Adrenal gland (tissue), 12 donors: ENCODE measurements around the gene MMEL1. TPM values are rescaled to one million over a fixed set of nuclear protein-coding genes. Genes with fewer than 3 reads are reported as not detected.
A peak's percentile ranks its signal among the peaks of the same experiment; 100 is the strongest.

Source experiments
- DNase-seq, 7 donors: peaks; one replicate each; pipeline ENCODE4 v3.0.0-alpha.2; 2019 to 2020
- H3K27ac ChIP-seq, 5 donors: fragments of 200-600 bp; sonication (generic) in 4 of 5; 1 replicate in 3 of 5; 2 replicates in 2 of 5; pipeline versions ENCODE4 v1.5.1 to v1.8.0; 2016 to 2020; ENCODE audit warnings: mild to moderate bottlenecking in 1 of 5
- H3K27me3 ChIP-seq: fragments of 200-600 bp; 2 replicates; pipeline ENCODE4 v1.8.0; 2021
- H3K36me3 ChIP-seq, 2 donors: fragments of 200-600 bp; replicated peaks in 1 of 2; 1 replicate in 1 of 2; 2 replicates in 1 of 2; pipeline versions ENCODE4 v1.5.1 to v1.8.0; 2018 to 2022
- H3K4me1 ChIP-seq, 2 donors: fragments of 200-600 bp; replicated peaks in 1 of 2; 1 replicate in 1 of 2; 2 replicates in 1 of 2; pipeline versions ENCODE4 v1.5.1 to v1.8.0; 2018 to 2021
- H3K4me3 ChIP-seq, 4 donors: fragments of 200-600 bp; sonication (generic) in 3 of 4; one replicate each; pipeline ENCODE4 v1.5.1; 2016 to 2018
- H3K9me3 ChIP-seq, 3 donors: fragments of 200-600 bp; sonication (generic) in 1 of 3; replicated peaks in 1 of 3; 1 replicate in 2 of 3; 2 replicates in 1 of 3; pipeline versions ENCODE4 v1.5.1 to v1.8.0; 2016 to 2021
- POLR2A ChIP-seq, 2 donors: fragments of 450-650 bp; IDR thresholded peaks; one replicate each; pipeline ENCODE4 v1.6.1; 2017; ENCODE audit warnings: antibody characterized with exemption in 2 of 2, mild to moderate bottlenecking in 2 of 2, moderate library complexity in 1 of 2
- WGBS, 4 donors: extraction: QIAGEN DNeasy Blood & Tissue Kit in 2 of 4; methylation state at CpG; one replicate each; pipeline versions ENCODE4 v1.1.5 to v1.1.7; 2013 to 2017; 5-methylcytosine and 5-hydroxymethylcytosine counted together
- intact Hi-C, 2 donors: fragments of 100-400 bp; cut with DNase I; formaldehyde crosslinking; loops; one replicate each; pipeline versions ENCODE4 v1.14.1 to v1.15.0; 2022 to 2023
- polyA plus RNA-seq, 3 donors: library from polyadenylated mRNA; stranded (reverse); fragments of 200-250 nt in 2 of 3; fragments of 350-450 nt in 1 of 3; fragmentation: Illumina TruSeq in 1 of 3; extraction: RNeasy Lipid Tissue Mini Kit (QIAGEN cat#74804) in 1 of 3; gene quantifications; one replicate each; pipeline ENCODE4 v1.2.3, GENCODE V29; 2013 to 2014
- total RNA-seq, 9 donors: library from RNA; depleted of rRNA in 4 of 9; stranded (reverse); fragments of >200 nt in 4 of 9; fragments of 120-200 nt in 1 of 9; fragmentation: NEBNext Ultra II Directional in 1 of 9; extraction: Animal tissue kit (Norgen Biotek cat#: 25700) in 1 of 9; gene quantifications; one replicate each; pipeline versions ENCODE4 v1.1.0 to v1.2.4, GENCODE V29; 2013 to 2023
- TF ChIP-seq, protein P1 (sequence below), 6 experiments: fragments of 450-650 bp in 4 of 6; fragments of 200-600 bp in 2 of 6; sonication (generic) in 1 of 6; IDR thresholded peaks; 1 replicate in 5 of 6; 2 replicates in 1 of 6; pipeline versions ENCODE4 v1.5.1 to v1.8.0; 2016 to 2021; ENCODE audit warnings: antibody characterized with exemption in 6 of 6, mild to moderate bottlenecking in 2 of 6, moderate library complexity in 1 of 6
- donor health status: healthy with polysubstance abuse.
- donor health status: Bipolar disorder and iron deficiency.
- donor health status: DM: yes; HTN: yes; CAD: no.
- donor health status: DM: no; HTN: no; CAD: no.
- donor health status: DM: no; HTN: no; CAD: no.
- donor health status: DM: yes; HTN: yes; CAD: no.

MMEL1 gene
- total and polyA plus RNA-seq, 12 donors, result 0.30 to 8.2 (median 2.6) TPM

DNA sequence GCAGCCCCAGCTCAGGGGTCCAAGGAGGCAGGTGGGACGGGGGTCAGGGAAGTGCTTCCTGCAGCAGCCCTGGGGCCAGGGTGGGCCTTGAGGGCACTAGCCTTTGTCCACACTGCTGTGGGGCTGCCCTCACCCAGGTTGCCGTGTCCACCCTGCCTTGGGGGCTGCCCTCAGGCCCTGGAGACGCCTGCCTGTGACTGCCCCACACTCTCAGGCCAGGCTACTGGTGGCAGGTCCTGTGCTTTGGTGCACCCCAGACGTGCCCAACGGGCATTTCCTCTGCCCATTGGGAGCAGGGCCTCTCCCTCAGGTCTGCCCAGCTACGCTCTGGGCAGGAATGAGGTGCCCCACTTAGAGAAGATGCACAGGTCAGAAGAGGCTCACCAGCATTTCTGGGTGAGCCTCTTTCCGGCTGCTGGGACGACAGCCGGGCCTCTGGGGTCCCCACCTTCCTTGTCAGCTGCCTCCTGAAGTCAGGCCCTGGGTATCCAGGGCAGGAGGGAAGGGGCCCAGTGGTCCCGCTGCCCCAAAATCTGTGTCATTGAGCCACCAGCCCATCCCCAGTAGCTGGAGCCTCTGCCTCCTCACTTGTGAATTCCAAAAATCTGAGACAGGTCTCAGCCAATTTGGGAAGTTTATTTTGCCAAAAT, 2.7 kb upstream of the MMEL1 start:
- intact Hi-C loops, result loop anchor here in 1 of 2 donors (5.0 kb wide), 1 partner anchor 43 kb away; no protein-coding TSS in a partner anchor

DNA sequence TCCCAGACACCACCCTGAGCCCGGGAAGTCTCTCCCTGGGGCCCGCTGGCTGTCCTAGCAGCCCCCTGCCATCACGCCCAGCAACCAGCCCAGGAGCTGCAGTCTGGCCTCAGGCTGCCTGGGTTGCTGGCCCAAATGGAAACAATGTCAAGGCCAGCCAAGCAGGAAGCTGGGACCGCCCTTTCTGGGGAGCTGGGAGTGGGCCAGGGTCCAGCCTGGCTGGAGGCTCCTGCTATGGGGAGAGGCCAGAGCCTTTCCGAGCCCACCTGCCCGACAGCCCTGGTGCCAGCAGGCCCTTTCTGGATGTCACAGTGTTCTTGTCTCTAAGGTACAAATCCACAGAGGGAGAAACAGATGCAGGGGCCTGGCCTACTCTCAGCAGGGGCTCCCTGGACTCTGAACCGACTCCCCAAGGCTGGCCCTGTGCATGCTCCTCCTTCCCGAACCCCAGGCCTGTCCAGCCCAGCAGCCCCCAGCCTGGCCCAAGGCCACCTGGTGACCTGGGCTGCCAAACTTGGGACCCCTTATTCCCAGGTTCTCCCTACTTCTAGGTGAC, 1.2 kb upstream of the MMEL1 start:
- intact Hi-C loops, result no loop called here
- Histone ChIP-seq H3K36me3 (no peaks in the 10 kb centered on the region), H3K27me3 (peaks cover 14% of the 10 kb centered on the region), H3K4me3 (no peak overlapping the region), H3K4me1 (peaks cover 7 to 8% of the 10 kb centered on the region in 2 donors), H3K27ac (no peak overlapping the region), H3K9me3 (peaks cover 0 to 8% (median 3%) of the 10 kb centered on the region in 3 donors)
- DNase-seq, result peak in 2 of 7 donors; percentile 30 to 38
- no peak for TF ChIP-seq POLR2A (IDR thresholded peaks at IDR 0.05)
- TF ChIP-seq, protein P1, sequence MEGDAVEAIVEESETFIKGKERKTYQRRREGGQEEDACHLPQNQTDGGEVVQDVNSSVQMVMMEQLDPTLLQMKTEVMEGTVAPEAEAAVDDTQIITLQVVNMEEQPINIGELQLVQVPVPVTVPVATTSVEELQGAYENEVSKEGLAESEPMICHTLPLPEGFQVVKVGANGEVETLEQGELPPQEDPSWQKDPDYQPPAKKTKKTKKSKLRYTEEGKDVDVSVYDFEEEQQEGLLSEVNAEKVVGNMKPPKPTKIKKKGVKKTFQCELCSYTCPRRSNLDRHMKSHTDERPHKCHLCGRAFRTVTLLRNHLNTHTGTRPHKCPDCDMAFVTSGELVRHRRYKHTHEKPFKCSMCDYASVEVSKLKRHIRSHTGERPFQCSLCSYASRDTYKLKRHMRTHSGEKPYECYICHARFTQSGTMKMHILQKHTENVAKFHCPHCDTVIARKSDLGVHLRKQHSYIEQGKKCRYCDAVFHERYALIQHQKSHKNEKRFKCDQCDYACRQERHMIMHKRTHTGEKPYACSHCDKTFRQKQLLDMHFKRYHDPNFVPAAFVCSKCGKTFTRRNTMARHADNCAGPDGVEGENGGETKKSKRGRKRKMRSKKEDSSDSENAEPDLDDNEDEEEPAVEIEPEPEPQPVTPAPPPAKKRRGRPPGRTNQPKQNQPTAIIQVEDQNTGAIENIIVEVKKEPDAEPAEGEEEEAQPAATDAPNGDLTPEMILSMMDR (IDR thresholded peaks at IDR 0.05), result no peak
- WGBS, 4 donors, result 28 to 56% (median 38%) methylated on average over 4 to 8 of the region's 8 CpGs; no CpG with 5 or more reads in 1 of the 4 donors

More for the DNA sequence above, 2.7 kb upstream of the MMEL1 start:
- Histone ChIP-seq H3K4me1 (peaks cover 7 to 8% of the 10 kb centered on the region in 2 donors), H3K36me3 (no peaks in the 10 kb centered on the region), H3K9me3 (peaks cover 0 to 8% (median 3%) of the 10 kb centered on the region in 3 donors), H3K4me3 (no peak overlapping the region), H3K27ac (no peak overlapping the region), H3K27me3 (peaks cover 3% of the 10 kb centered on the region)
- no peak for TF ChIP-seq POLR2A (IDR thresholded peaks at IDR 0.05)
- TF ChIP-seq, protein P1 (IDR thresholded peaks at IDR 0.05), result no peak
- WGBS, 4 donors, result 71 to 84% (median 82%) methylated on average over 1 to 10 of the region's 10 CpGs
- no peak for DNase-seq

DNA sequence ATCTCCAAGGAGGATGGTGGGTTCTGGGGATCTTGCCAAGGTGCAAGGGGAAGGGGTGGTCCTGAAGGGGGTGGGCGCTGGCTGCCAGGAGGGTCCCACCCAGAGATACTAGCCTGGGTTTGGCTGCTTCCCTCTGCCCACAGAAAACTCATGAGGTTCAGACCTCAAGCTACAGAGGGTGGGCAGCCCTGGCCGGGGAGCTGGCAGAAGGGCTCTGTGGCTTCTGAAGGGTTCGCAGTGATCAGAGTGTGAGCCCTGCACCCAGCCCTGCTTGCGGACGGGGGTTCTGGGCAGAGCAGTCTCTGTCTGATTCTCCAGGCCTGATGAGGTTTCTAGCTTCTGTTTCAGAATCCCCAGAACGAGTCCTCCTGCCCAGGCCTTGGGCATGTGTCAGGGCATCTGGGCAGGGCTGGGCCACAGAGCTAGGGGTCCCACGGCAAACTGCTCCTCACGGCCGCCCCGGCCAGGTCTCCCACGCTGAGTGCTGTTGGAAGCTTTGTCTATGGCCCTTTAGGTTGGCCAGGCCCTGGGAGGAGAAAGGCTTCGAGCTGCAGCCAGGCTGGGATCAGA, 635 bp upstream of the MMEL1 start:
- H3K4me3 ChIP-seq, result no peak overlapping the region
- 70 to 93% (median 74%) methylated on average over 4 to 12 of the region's 12 CpGs for WGBS, 4 donors
- intact Hi-C loops, result no loop called here
- H3K27me3 ChIP-seq, result peaks cover 18% of the 10 kb centered on the region
- H3K27ac ChIP-seq, result no peak overlapping the region
- H3K9me3 ChIP-seq, result peaks cover 0 to 8% (median 3%) of the 10 kb centered on the region in 3 donors
- DNase-seq, result no peak
- H3K36me3 ChIP-seq, result no peaks in the 10 kb centered on the region
- H3K4me1 ChIP-seq, result peaks cover 7 to 8% of the 10 kb centered on the region in 2 donors
- TF ChIP-seq, protein P1 (IDR thresholded peaks at IDR 0.05), result no peak
- no peak for TF ChIP-seq POLR2A (IDR thresholded peaks at IDR 0.05)

DNA sequence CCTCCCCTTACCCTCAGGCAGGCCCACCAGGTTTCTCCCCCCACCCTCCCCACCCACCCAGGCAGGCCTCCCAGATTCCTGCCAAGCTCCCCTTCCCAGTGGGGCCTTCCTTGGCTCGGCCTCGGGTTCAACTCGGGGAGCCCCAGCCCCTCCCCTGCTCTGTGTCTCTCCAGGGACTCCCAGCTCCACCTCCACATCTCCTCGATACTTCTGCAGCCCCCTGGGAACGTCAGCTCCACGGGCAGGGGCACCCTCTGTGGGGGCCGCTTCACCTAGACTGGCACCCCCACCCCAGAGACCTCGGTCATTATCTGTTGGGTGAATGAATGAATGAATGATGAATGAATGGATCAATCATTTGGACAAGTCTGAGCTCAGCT, 775 bp downstream of the MMEL1 start:
- DNase-seq, result no peak
- intact Hi-C loops, result no loop called here
- H3K4me3 ChIP-seq, result no peak overlapping the region
- peaks cover 7 to 8% of the 10 kb centered on the region in 2 donors for H3K4me1 ChIP-seq
- H3K36me3 ChIP-seq, result no peaks in the 10 kb centered on the region
- no peak overlapping the region for H3K27ac ChIP-seq
- WGBS, 4 donors, result 49 to 62% (median 56%) methylated on average over 4 to 8 of the region's 8 CpGs
- H3K9me3 ChIP-seq, result peaks cover 0 to 5% (median 3%) of the 10 kb centered on the region in 3 donors
- no peak for TF ChIP-seq POLR2A (IDR thresholded peaks at IDR 0.05)
- TF ChIP-seq, protein P1 (IDR thresholded peaks at IDR 0.05), result no peak
- H3K27me3 ChIP-seq, result peaks cover 32% of the 10 kb centered on the region
